Osteoblast (primary cell): Measurements from ENCODE around the gene RFTN1. TPM values are rescaled to one million over a fixed set of nuclear protein-coding genes. Genes with fewer than 3 reads are reported as not detected.
"Not testable (repeated sequence)": the region's sequence is repeated elsewhere in the genome, so short reads cannot be mapped to it uniquely, and the experiment has no call there.

Experiments
- DNase-seq: peaks from one replicate; pipeline ENCODE4 v3.0.0; 2011; ENCODE audit warnings: low spot score, mixed read lengths; ENCODE audit not compliant: insufficient read length; ENCODE audit errors: missing footprints
- H2AFZ ChIP-seq: 2 replicates; pipeline ENCODE4 v1.6.0; 2011; ENCODE audit warnings: mild to moderate bottlenecking, low read length
- H3K27ac ChIP-seq: 2 replicates; pipeline ENCODE4 v1.5.1; 2011; ENCODE audit warnings: mild to moderate bottlenecking, low read depth, low read length, moderate library complexity
- H3K27me3 ChIP-seq: 2 replicates; pipeline ENCODE4 v1.6.0; 2012; ENCODE audit warnings: mild to moderate bottlenecking, control low read depth, inconsistent platforms, low read length, moderate library complexity; ENCODE audit not compliant: insufficient read depth
- H3K36me3 ChIP-seq: 2 replicates; pipeline ENCODE4 v1.5.1; 2011; ENCODE audit warnings: mild to moderate bottlenecking, low read length, control low read depth, moderate library complexity; ENCODE audit not compliant: insufficient read depth
- H3K4me1 ChIP-seq: 2 replicates; pipeline ENCODE4 v1.5.1; 2011; ENCODE audit warnings: mild to moderate bottlenecking, low read length, control low read depth, moderate library complexity; ENCODE audit not compliant: insufficient read depth
- H3K4me2 ChIP-seq: 2 replicates; pipeline ENCODE4 v1.6.0; 2011; ENCODE audit warnings: mild to moderate bottlenecking, low read length; ENCODE audit not compliant: insufficient read depth
- H3K4me3 ChIP-seq: fragments of 200-600 bp; sonication (generic); 3 replicates; pipeline ENCODE4 v1.5.1; 2012; ENCODE audit warnings: mild to moderate bottlenecking, low read length, inconsistent platforms; ENCODE audit not compliant: insufficient read depth
- H3K79me2 ChIP-seq: 2 replicates; pipeline ENCODE4 v1.6.0; 2012; ENCODE audit warnings: mild to moderate bottlenecking, low read length, control low read depth, inconsistent platforms; ENCODE audit not compliant: insufficient read depth
- H3K9me3 ChIP-seq: 2 replicates; pipeline ENCODE4 v1.5.1; 2011; ENCODE audit warnings: low read depth, low read length, control low read depth
- H4K20me1 ChIP-seq: 2 replicates; pipeline ENCODE4 v1.6.0; 2012; ENCODE audit warnings: mild to moderate bottlenecking, low read length, control low read depth; ENCODE audit not compliant: insufficient read depth
- total RNA-seq: library from RNA; depleted of rRNA; stranded (reverse); fragments of >200 nt; gene quantifications from 2 replicates; pipeline ENCODE4 v1.2.3, GENCODE V29; 2012
- TF ChIP-seq, protein P1 (sequence below): IDR thresholded peaks from 2 replicates; pipeline ENCODE4 v1.5.1; 2011; ENCODE audit warnings: mild to moderate bottlenecking, low read depth, low read length, moderate library complexity; ENCODE audit errors: extremely low read depth

The RFTN1 gene
- total RNA-seq, 1 donor, result 99.2 TPM

- no peak overlapping the region for H3K27ac ChIP-seq
- H3K4me1 ChIP-seq, result peaks cover 9% of the 10 kb centered on the region
- H3K9me3 ChIP-seq, result no peaks in the 10 kb centered on the region
- H3K27me3 ChIP-seq, result no peaks in the 10 kb centered on the region
- peaks cover 27% of the 10 kb centered on the region for H3K36me3 ChIP-seq
- H3K4me3 ChIP-seq, result no peak overlapping the region
- TF ChIP-seq, protein P1, sequence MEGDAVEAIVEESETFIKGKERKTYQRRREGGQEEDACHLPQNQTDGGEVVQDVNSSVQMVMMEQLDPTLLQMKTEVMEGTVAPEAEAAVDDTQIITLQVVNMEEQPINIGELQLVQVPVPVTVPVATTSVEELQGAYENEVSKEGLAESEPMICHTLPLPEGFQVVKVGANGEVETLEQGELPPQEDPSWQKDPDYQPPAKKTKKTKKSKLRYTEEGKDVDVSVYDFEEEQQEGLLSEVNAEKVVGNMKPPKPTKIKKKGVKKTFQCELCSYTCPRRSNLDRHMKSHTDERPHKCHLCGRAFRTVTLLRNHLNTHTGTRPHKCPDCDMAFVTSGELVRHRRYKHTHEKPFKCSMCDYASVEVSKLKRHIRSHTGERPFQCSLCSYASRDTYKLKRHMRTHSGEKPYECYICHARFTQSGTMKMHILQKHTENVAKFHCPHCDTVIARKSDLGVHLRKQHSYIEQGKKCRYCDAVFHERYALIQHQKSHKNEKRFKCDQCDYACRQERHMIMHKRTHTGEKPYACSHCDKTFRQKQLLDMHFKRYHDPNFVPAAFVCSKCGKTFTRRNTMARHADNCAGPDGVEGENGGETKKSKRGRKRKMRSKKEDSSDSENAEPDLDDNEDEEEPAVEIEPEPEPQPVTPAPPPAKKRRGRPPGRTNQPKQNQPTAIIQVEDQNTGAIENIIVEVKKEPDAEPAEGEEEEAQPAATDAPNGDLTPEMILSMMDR, result no peak
- H3K4me2 ChIP-seq, result no peak overlapping the region
- no peak for DNase-seq
- no peak overlapping the region for H2AFZ ChIP-seq
- peaks cover 45% of the 10 kb centered on the region for H4K20me1 ChIP-seq
- H3K79me2 ChIP-seq, result peaks cover 70% of the 10 kb centered on the region
Observed at GRCh38 chr3:16494814-16495431, 18.6 kb downstream of the RFTN1 start.

DNA sequence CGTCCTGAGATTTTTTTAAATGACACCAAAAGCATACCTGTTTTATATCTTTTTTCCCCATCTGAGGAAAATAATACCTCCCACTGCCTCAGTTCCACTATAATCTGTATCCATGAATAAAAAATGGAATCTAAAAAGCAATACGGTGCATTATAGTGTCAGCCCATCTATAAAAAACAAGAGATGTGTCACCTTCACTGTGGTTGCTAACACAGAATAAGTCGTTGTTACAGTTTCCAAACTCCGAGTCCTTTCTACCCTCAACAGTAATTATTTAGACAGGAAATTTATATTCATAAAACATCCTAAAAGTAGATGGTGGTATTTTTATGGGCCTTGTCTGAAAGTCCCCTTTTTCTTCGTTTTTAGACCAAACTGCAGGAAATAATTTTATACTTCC, 19.4 kb downstream of the RFTN1 start:
- H3K4me1 ChIP-seq, result peaks cover 10% of the 10 kb centered on the region
- no peak overlapping the region for H2AFZ ChIP-seq
- H3K4me3 ChIP-seq, result no peak overlapping the region
- no peaks in the 10 kb centered on the region for H3K9me3 ChIP-seq
- H3K79me2 ChIP-seq, result peaks cover 63% of the 10 kb centered on the region
- DNase-seq, result no peak
- H4K20me1 ChIP-seq, result peaks cover 40% of the 10 kb centered on the region
- TF ChIP-seq, protein P1, result no peak
- no peak overlapping the region for H3K27ac ChIP-seq
- no peak overlapping the region for H3K4me2 ChIP-seq
- peaks cover 30% of the 10 kb centered on the region for H3K36me3 ChIP-seq
- no peaks in the 10 kb centered on the region for H3K27me3 ChIP-seq

- no peak overlapping the region for H3K27ac ChIP-seq
- peaks cover 33% of the 10 kb centered on the region for H3K36me3 ChIP-seq
- H3K4me3 ChIP-seq, result no peak overlapping the region
- H3K4me2 ChIP-seq, result no peak overlapping the region
- H3K79me2 ChIP-seq, result peaks cover 44% of the 10 kb centered on the region
- no peak overlapping the region for H2AFZ ChIP-seq
- H4K20me1 ChIP-seq, result peaks cover 18% of the 10 kb centered on the region
- H3K27me3 ChIP-seq, result no peaks in the 10 kb centered on the region
- TF ChIP-seq, protein P1, result no peak
- no peaks in the 10 kb centered on the region for H3K9me3 ChIP-seq
- no peak for DNase-seq
- H3K4me1 ChIP-seq, result peaks cover 12% of the 10 kb centered on the region
Observed at GRCh38 chr3:16490062-16490619, 23.4 kb downstream of the RFTN1 start.

DNA sequence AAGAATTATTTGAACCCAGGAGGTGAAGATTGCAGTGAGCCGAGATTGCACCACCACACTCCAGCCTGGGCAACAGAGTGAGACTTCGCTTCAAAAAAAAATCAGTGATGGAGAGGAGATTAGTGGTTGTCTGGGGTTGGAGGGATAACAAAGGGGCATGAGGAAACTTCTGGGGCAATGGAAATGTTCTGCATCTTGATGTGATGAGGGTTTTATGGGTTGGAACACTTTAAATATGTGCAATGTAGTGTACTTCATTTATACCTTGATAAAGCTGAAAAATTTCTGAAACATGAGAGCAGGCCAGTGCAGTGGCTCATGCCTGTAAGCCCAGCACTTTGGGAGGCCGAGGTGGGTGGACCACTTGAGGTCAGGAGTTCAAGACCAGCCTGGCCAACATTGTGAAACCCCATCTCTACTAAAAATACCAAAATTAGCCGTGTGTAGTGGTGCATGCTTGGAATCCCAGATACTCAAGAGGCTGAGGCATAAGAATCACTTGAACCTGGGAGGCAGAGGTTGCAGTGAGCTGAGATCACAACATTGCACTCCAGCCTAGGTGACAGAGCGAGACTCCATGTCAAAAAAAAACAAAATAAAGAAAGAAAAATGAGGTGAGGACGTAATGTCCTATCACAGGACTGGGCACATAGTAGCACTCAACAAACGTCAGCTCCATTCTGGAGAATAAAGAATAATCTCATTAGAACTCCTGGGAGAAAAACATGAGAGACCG, 24.0 kb downstream of the RFTN1 start:
- H3K4me3 ChIP-seq, H3K4me2 ChIP-seq, H3K9me3 ChIP-seq, H3K27ac ChIP-seq, H3K27me3 ChIP-seq, H2AFZ ChIP-seq, DNase-seq: not testable (repeated sequence)
- H4K20me1 ChIP-seq, result peaks cover 13% of the 10 kb centered on the region
- peaks cover 14% of the 10 kb centered on the region for H3K4me1 ChIP-seq
- H3K79me2 ChIP-seq, result peaks cover 39% of the 10 kb centered on the region
- peaks cover 33% of the 10 kb centered on the region for H3K36me3 ChIP-seq
